T-helper 17 cell (primary cell): ENCODE data around the gene CD38. TPM values are rescaled to one million over a fixed set of nuclear protein-coding genes. Genes with fewer than 3 reads are reported as not detected.
A peak's percentile ranks its signal among the peaks of the same experiment; 100 is the strongest.
"Not testable (repeated sequence)": the region's sequence is repeated elsewhere in the genome, so short reads cannot be mapped to it uniquely, and the experiment has no call there.

Experiments
- ATAC-seq: fragments of 150-1000 bp; cut with Tn5 transposase; 2 replicates; pipeline ENCODE4 v1.10.0; 2021; ENCODE audit warnings: mild to moderate bottlenecking, moderate library complexity
- DNase-seq, 3 donors: peaks; one replicate each; pipeline versions ENCODE4 v3.0.0 to v3.0.0-alpha.2; 2020 to 2021
- H3K9me3 ChIP-seq: one replicate; pipeline ENCODE4 v1.7.0; 2013; ENCODE audit warnings: low read length, mild to moderate bottlenecking; ENCODE audit not compliant: control insufficient read depth, poor library complexity, severe bottlenecking
- H3K27ac Mint-ChIP-seq: one replicate; pipeline ENCODE4 v1.8.0; 2022; ENCODE audit warnings: mild to moderate bottlenecking, moderate library complexity, mixed read lengths
- H3K27me3 Mint-ChIP-seq: one replicate; pipeline ENCODE4 v1.8.0; 2022; ENCODE audit warnings: mixed read lengths
- H3K36me3 Mint-ChIP-seq: one replicate; pipeline ENCODE4 v1.8.0; 2022; ENCODE audit warnings: low read depth, mixed read lengths
- H3K4me1 Mint-ChIP-seq: one replicate; pipeline ENCODE4 v1.8.0; 2022; ENCODE audit warnings: mild to moderate bottlenecking, mixed read lengths
- H3K4me3 Mint-ChIP-seq: one replicate; pipeline ENCODE4 v1.8.0; 2022; ENCODE audit warnings: mild to moderate bottlenecking, moderate library complexity, mixed read lengths
- total RNA-seq, 4 donors: library from RNA in 2 of 4; stranded (reverse) in 2 of 4; gene quantifications; one replicate each; pipeline ENCODE4 v1.2.3 and lab custom pipeline; 2022 to 2026

The CD38 gene
- total RNA-seq, 2 donors from 2014 or later = 1.4 TPM

- Mint-ChIP-seq H3K27ac (no peak overlapping the region), H3K4me1 (peaks cover 30% of the 10 kb centered on the region), H3K4me3 (no peak overlapping the region), H3K27me3 (no peaks in the 10 kb centered on the region), H3K36me3 (no peaks in the 10 kb centered on the region)
- DNase-seq (no peak), ATAC-seq (no peak)
- no peaks in the 10 kb centered on the region for H3K9me3 ChIP-seq
Measured at GRCh38 chr4:15751153-15751552, 27.0 kb upstream of the CD38 start.

- Mint-ChIP-seq H3K4me1 (peaks cover 40% of the 10 kb centered on the region), H3K27me3 (no peaks in the 10 kb centered on the region), H3K36me3 (no peaks in the 10 kb centered on the region), H3K4me3 (no peak overlapping the region), H3K27ac (peak overlapping the region; percentile 94)
- DNase-seq (no peak), ATAC-seq (no peak)
- H3K9me3 ChIP-seq = no peaks in the 10 kb centered on the region
Measured at GRCh38 chr4:15753081-15753480, 25.0 kb upstream of the CD38 start.

GRCh38 chr4:15753786-15754185 lies 24.3 kb upstream of the CD38 start:
- H3K27me3 Mint-ChIP-seq = no peaks in the 10 kb centered on the region
- H3K27ac Mint-ChIP-seq = peak overlapping the region; percentile 94
- H3K9me3 ChIP-seq = no peaks in the 10 kb centered on the region
- no peak for ATAC-seq
- no peak for DNase-seq
- peak overlapping the region; percentile 81 for H3K4me3 Mint-ChIP-seq
- no peaks in the 10 kb centered on the region for H3K36me3 Mint-ChIP-seq
- peaks cover 40% of the 10 kb centered on the region for H3K4me1 Mint-ChIP-seq

GRCh38 chr4:15754323-15754722 lies 23.8 kb upstream of the CD38 start:
- H3K4me1 Mint-ChIP-seq = peaks cover 40% of the 10 kb centered on the region
- no peaks in the 10 kb centered on the region for H3K9me3 ChIP-seq
- peak in 2 of 3 donors; percentile 16 to 27 for DNase-seq
- no peaks in the 10 kb centered on the region for H3K27me3 Mint-ChIP-seq
- ATAC-seq = peak; percentile 60
- peak overlapping the region; percentile 72 for H3K4me3 Mint-ChIP-seq
- peak overlapping the region; percentile 94 for H3K27ac Mint-ChIP-seq
- no peaks in the 10 kb centered on the region for H3K36me3 Mint-ChIP-seq

GRCh38 chr4:15755321-15756155 lies 22.6 kb upstream of the CD38 start:
- peaks cover 40% of the 10 kb centered on the region for H3K4me1 Mint-ChIP-seq
- no peaks in the 10 kb centered on the region for H3K36me3 Mint-ChIP-seq
- ATAC-seq (no peak), DNase-seq (peak in 1 of 3 donors; percentile 24)
- H3K27me3 Mint-ChIP-seq = no peaks in the 10 kb centered on the region
- peak overlapping the region; percentile 94 for H3K27ac Mint-ChIP-seq
- H3K9me3 ChIP-seq = no peaks in the 10 kb centered on the region
- H3K4me3 Mint-ChIP-seq = peak overlapping the region; percentile 79

GRCh38 chr4:15756361-15756861 lies 21.7 kb upstream of the CD38 start:
- peak; percentile 87 for ATAC-seq
- peak overlapping the region; percentile 79 for H3K4me3 Mint-ChIP-seq
- no peaks in the 10 kb centered on the region for H3K9me3 ChIP-seq
- DNase-seq = peak; percentile 26 to 54 (median 46)
- no peaks in the 10 kb centered on the region for H3K27me3 Mint-ChIP-seq
- peak overlapping the region; percentile 94 for H3K27ac Mint-ChIP-seq
- peaks cover 40% of the 10 kb centered on the region for H3K4me1 Mint-ChIP-seq
- no peaks in the 10 kb centered on the region for H3K36me3 Mint-ChIP-seq

- no peaks in the 10 kb centered on the region for H3K27me3 Mint-ChIP-seq
- peak overlapping the region; percentile 94 for H3K27ac Mint-ChIP-seq
- H3K36me3 Mint-ChIP-seq = no peaks in the 10 kb centered on the region
- ATAC-seq = no peak
- peaks cover 38% of the 10 kb centered on the region for H3K4me1 Mint-ChIP-seq
- no peak for DNase-seq
- no peaks in the 10 kb centered on the region for H3K9me3 ChIP-seq
- peak overlapping the region; percentile 79 for H3K4me3 Mint-ChIP-seq
Measured at GRCh38 chr4:15757054-15757453, 21.1 kb upstream of the CD38 start.

- H3K4me1 Mint-ChIP-seq = peaks cover 37% of the 10 kb centered on the region
- no peak overlapping the region for H3K4me3 Mint-ChIP-seq
- H3K27me3 Mint-ChIP-seq = no peaks in the 10 kb centered on the region
- ATAC-seq (no peak), DNase-seq (no peak)
- H3K9me3 ChIP-seq = no peaks in the 10 kb centered on the region
- no peak overlapping the region for H3K27ac Mint-ChIP-seq
- H3K36me3 Mint-ChIP-seq = no peaks in the 10 kb centered on the region
Measured at GRCh38 chr4:15758294-15758693, 19.8 kb upstream of the CD38 start.

- not testable (repeated sequence) for H3K36me3 Mint-ChIP-seq, H3K27ac Mint-ChIP-seq, H3K9me3 ChIP-seq, ATAC-seq, DNase-seq, H3K4me3 Mint-ChIP-seq, H3K27me3 Mint-ChIP-seq
- H3K4me1 Mint-ChIP-seq = peaks cover 14% of the 10 kb centered on the region
Measured at GRCh38 chr4:15762460-15762859, 15.7 kb upstream of the CD38 start.

- H3K27ac Mint-ChIP-seq = peak overlapping the region; percentile 6
- no peaks in the 10 kb centered on the region for H3K36me3 Mint-ChIP-seq
- H3K4me3 Mint-ChIP-seq = no peak overlapping the region
- H3K27me3 Mint-ChIP-seq = no peaks in the 10 kb centered on the region
- DNase-seq (no peak), ATAC-seq (peak; percentile 5)
- peaks cover 18% of the 10 kb centered on the region for H3K4me1 Mint-ChIP-seq
- no peaks in the 10 kb centered on the region for H3K9me3 ChIP-seq
Measured at GRCh38 chr4:15765391-15765790, 12.7 kb upstream of the CD38 start.

GRCh38 chr4:15765910-15766697 lies 12.0 kb upstream of the CD38 start:
- Mint-ChIP-seq H3K4me3 (peak overlapping the region; percentile 73), H3K27me3 (no peaks in the 10 kb centered on the region), H3K36me3 (no peaks in the 10 kb centered on the region)

GRCh38 chr4:15766821-15767220 lies 11.3 kb upstream of the CD38 start:
- Mint-ChIP-seq H3K27me3 (no peaks in the 10 kb centered on the region), H3K4me3 (peak overlapping the region; percentile 73), H3K27ac (peak overlapping the region; percentile 6), H3K4me1 (peaks cover 22% of the 10 kb centered on the region), H3K36me3 (no peaks in the 10 kb centered on the region)
- H3K9me3 ChIP-seq = no peaks in the 10 kb centered on the region
- DNase-seq = no peak
- ATAC-seq = no peak

More at GRCh38 chr4:15765910-15766697, 12.0 kb upstream of the CD38 start:
- peak; percentile 83 for ATAC-seq
- no peak for DNase-seq
- H3K27ac Mint-ChIP-seq = peak overlapping the region; percentile 6
- H3K9me3 ChIP-seq = no peaks in the 10 kb centered on the region
- peaks cover 18% of the 10 kb centered on the region for H3K4me1 Mint-ChIP-seq

GRCh38 chr4:15769202-15769601 lies 8.9 kb upstream of the CD38 start:
- peak overlapping the region; percentile 61 for H3K27ac Mint-ChIP-seq
- ATAC-seq = no peak
- no peak for DNase-seq
- H3K4me1 Mint-ChIP-seq = peaks cover 35% of the 10 kb centered on the region
- H3K9me3 ChIP-seq = no peaks in the 10 kb centered on the region
- no peak overlapping the region for H3K4me3 Mint-ChIP-seq
- no peaks in the 10 kb centered on the region for H3K36me3 Mint-ChIP-seq
- H3K27me3 Mint-ChIP-seq = peaks cover 9% of the 10 kb centered on the region
